Lower leg skin (tissue), 3 donors: Measurements from ENCODE around the gene POLN.

Experiments
- CTCF ChIP-seq, 3 donors: fragments of 450-650 bp; IDR thresholded peaks; one replicate each; pipeline ENCODE4 v1.5.1; 2016; ENCODE audit warnings: antibody characterized with exemption in 3 of 3, mild to moderate bottlenecking in 3 of 3, moderate library complexity in 2 of 3
- POLR2A ChIP-seq, 2 donors: fragments of 450-650 bp; IDR thresholded peaks; one replicate each; pipeline ENCODE4 v1.6.1; 2016 to 2017; ENCODE audit warnings: antibody characterized with exemption in 2 of 2, mild to moderate bottlenecking in 1 of 2, moderate library complexity in 1 of 2

GRCh38 chr4:2256781-2257191 lies 14.9 kb upstream of the POLN start:
- TF ChIP-seq CTCF (IDR thresholded peaks at IDR 0.05) (no peak), POLR2A (IDR thresholded peaks at IDR 0.05) (no peak)
